ENCODE measurements around the gene GALNT11. TPM values are rescaled to one million over a fixed set of nuclear protein-coding genes. Genes with fewer than 3 reads are reported as not detected.

Gene GALNT11
- total RNA-seq, 2 experiments from 2014 or later = 22.4 to 22.8 TPM

- no peaks in the 10 kb centered on the region for H3K4me1 Mint-ChIP-seq (ENCODE audit: low read depth)
- H3K4me3 Mint-ChIP-seq = no peak overlapping the region
- H3K36me3 Mint-ChIP-seq (ENCODE audit: low read depth) = peaks cover 5% of the 10 kb centered on the region
- CTCF ChIA-PET = no interaction called here
- POLR2A ChIA-PET = no interaction called here
- intact Hi-C loops (cut with micrococcal nuclease) = no loop called here
- DNase-seq (no peak), ATAC-seq (no peak)
- H3K27ac Mint-ChIP-seq = no peak overlapping the region
- TF ChIP-seq CTCF (IDR thresholded peaks at IDR 0.05) = no peak
- H3K9me3 Mint-ChIP-seq = no peaks in the 10 kb centered on the region
- H3K27me3 Mint-ChIP-seq = no peaks in the 10 kb centered on the region
Measured at GRCh38 chr7:152097330-152097729, 71.9 kb downstream of the GALNT11 start.

- no peaks in the 10 kb centered on the region for H3K9me3 Mint-ChIP-seq
- intact Hi-C loops (cut with micrococcal nuclease) = no loop called here
Measured at GRCh38 chr7:152103066-152103465, 77.6 kb downstream of the GALNT11 start.

GRCh38 chr7:152103691-152104090, 78.2 kb downstream of the GALNT11 start:
- no peaks in the 10 kb centered on the region for H3K4me1 Mint-ChIP-seq (ENCODE audit: low read depth)
- H3K9me3 Mint-ChIP-seq = no peaks in the 10 kb centered on the region
- peaks cover 2% of the 10 kb centered on the region for H3K36me3 Mint-ChIP-seq (ENCODE audit: low read depth)
- intact Hi-C loops (cut with micrococcal nuclease) = no loop called here
- TF ChIP-seq CTCF (IDR thresholded peaks at IDR 0.05) = no peak
- ChIA-PET POLR2A (no interaction called here), CTCF (no interaction called here)
- no peak for DNase-seq
- ATAC-seq = no peak
- no peak overlapping the region for H3K27ac Mint-ChIP-seq
- H3K27me3 Mint-ChIP-seq = no peaks in the 10 kb centered on the region
- H3K4me3 Mint-ChIP-seq = no peak overlapping the region

More at GRCh38 chr7:152103066-152103465, 77.6 kb downstream of the GALNT11 start:
- peaks cover 2% of the 10 kb centered on the region for H3K36me3 Mint-ChIP-seq (ENCODE audit: low read depth)
- TF ChIP-seq CTCF (IDR thresholded peaks at IDR 0.05) = no peak
- CTCF ChIA-PET = no interaction called here
- no peaks in the 10 kb centered on the region for H3K4me1 Mint-ChIP-seq (ENCODE audit: low read depth)
- no peak for DNase-seq
- no peaks in the 10 kb centered on the region for H3K27me3 Mint-ChIP-seq
- no peak overlapping the region for H3K27ac Mint-ChIP-seq
- POLR2A ChIA-PET = no interaction called here
- ATAC-seq = no peak
- H3K4me3 Mint-ChIP-seq = no peak overlapping the region

- ATAC-seq (no peak), DNase-seq (no peak)
- Mint-ChIP-seq H3K36me3 (ENCODE audit: low read depth) (peaks cover 3% of the 10 kb centered on the region), H3K4me1 (ENCODE audit: low read depth) (no peaks in the 10 kb centered on the region), H3K27ac (no peak overlapping the region), H3K9me3 (no peaks in the 10 kb centered on the region), H3K4me3 (no peak overlapping the region), H3K27me3 (no peaks in the 10 kb centered on the region)
- intact Hi-C loops (cut with micrococcal nuclease) = no loop called here
- POLR2A ChIA-PET = no interaction called here
- CTCF ChIA-PET = no interaction called here
- TF ChIP-seq CTCF (IDR thresholded peaks at IDR 0.05) = no peak
Measured at GRCh38 chr7:152105205-152105604, 79.7 kb downstream of the GALNT11 start.

- no peak overlapping the region for H3K27ac Mint-ChIP-seq
- no peaks in the 10 kb centered on the region for H3K4me1 Mint-ChIP-seq (ENCODE audit: low read depth)
- POLR2A ChIA-PET = interaction anchor here (0.6 to 0.7 kb wide), 2 partner anchors 95 to 292 kb away, joined by 3 read pairs; no protein-coding TSS in a partner anchor
- H3K27me3 Mint-ChIP-seq = no peaks in the 10 kb centered on the region
- CTCF ChIA-PET = interaction anchor here (0.9 to 1.4 kb wide), 2 partner anchors 12 to 36 kb away, joined by 3 read pairs; no protein-coding TSS in a partner anchor
- no peak overlapping the region for H3K4me3 Mint-ChIP-seq
- intact Hi-C loops (cut with micrococcal nuclease) = no loop called here
- no peak for DNase-seq
- no peaks in the 10 kb centered on the region for H3K9me3 Mint-ChIP-seq
- H3K36me3 Mint-ChIP-seq (ENCODE audit: low read depth) = peaks cover 6% of the 10 kb centered on the region
- TF ChIP-seq CTCF (IDR thresholded peaks at IDR 0.05) = no peak
- no peak for ATAC-seq
Measured at GRCh38 chr7:152106990-152107389, 81.5 kb downstream of the GALNT11 start.
